HepG2 (cell line): ENCODE measurements around the gene FGGY. TPM values are rescaled to one million over a fixed set of nuclear protein-coding genes. Genes with fewer than 3 reads are reported as not detected.

Source experiments
- MBD4 ChIP-seq: IDR thresholded peaks from 2 replicates; pipeline ENCODE4 v1.6.1; 2012; ENCODE audit warnings: low read length, inconsistent platforms, borderline replicate concordance
- NFRKB ChIP-seq: fragments of 450-650 bp; IDR thresholded peaks from 2 replicates; pipeline ENCODE4 v1.6.1; 2017
- PAX8 ChIP-seq: sonication (generic); formaldehyde crosslinking; IDR thresholded peaks from 2 replicates; pipeline ENCODE4 v1.8.0; 2022; ENCODE audit warnings: mild to moderate bottlenecking, missing genetic modification reagents, borderline replicate concordance
- SRSF9 ChIP-seq: fragments of 200-400 bp; formaldehyde crosslinking; IDR thresholded peaks from 2 replicates; pipeline ENCODE4 v1.6.1; 2018; ENCODE audit warnings: borderline replicate concordance, mild to moderate bottlenecking, low read depth, low read length; ENCODE audit not compliant: insufficient read depth, poor library complexity, severe bottlenecking
- STAT6 ChIP-seq: sonication (generic); formaldehyde crosslinking; IDR thresholded peaks from 2 replicates; pipeline ENCODE4 v1.4.0; 2020; ENCODE audit warnings: missing genetic modification reagents, mild to moderate bottlenecking, borderline replicate concordance
- ZBTB44 ChIP-seq: sonication (generic); formaldehyde crosslinking; IDR thresholded peaks from 2 replicates; pipeline ENCODE4 v1.4.0; 2020; ENCODE audit warnings: missing genetic modification reagents
- ZFYVE20 ChIP-seq: sonication (generic); formaldehyde crosslinking; IDR thresholded peaks from 2 replicates; pipeline ENCODE4 v1.8.0; 2023; ENCODE audit warnings: low read depth, mild to moderate bottlenecking, moderate library complexity, missing genetic modification reagents, borderline replicate concordance
- ZNF329 ChIP-seq: sonication (generic); formaldehyde crosslinking; IDR thresholded peaks from 2 replicates; pipeline ENCODE4 v1.9.0; 2021; ENCODE audit warnings: low read depth, mild to moderate bottlenecking, missing genetic modification reagents
- ZNF331 ChIP-seq: sonication (generic); formaldehyde crosslinking; IDR thresholded peaks from 2 replicates; pipeline ENCODE4 v1.4.0; 2020; ENCODE audit warnings: missing genetic modification reagents
- ZSCAN29 ChIP-seq: sonication (generic); formaldehyde crosslinking; conservative IDR thresholded peaks from 2 replicates; pipeline ENCODE4 v1.4.0; 2020; ENCODE audit warnings: mild to moderate bottlenecking, missing genetic modification reagents
- polyA plus RNA-seq, 8 experiments: library from polyadenylated mRNA; depleted of rRNA in 3 of 8; stranded (reverse) in 7 of 8; unstranded in 1 of 8; fragments of >200 nt; fragmentation: Illumina TruSeq in 4 of 8; extraction: Trizol in 4 of 8; gene quantifications; 2 replicates each; pipeline versions ENCODE4 v1.2.1 to v1.2.3, GENCODE V29; 2011 to 2016; ENCODE audit warnings: low read depth in 4 of 8, missing spikeins in 1 of 8, mixed read lengths in 1 of 8; ENCODE audit not compliant: insufficient read depth in 1 of 8
- total RNA-seq, 5 experiments: library from RNA; depleted of rRNA; stranded (reverse); fragments of >200 nt; fragmentation: Illumina TruSeq; extraction: Trizol; gene quantifications; 2 replicates each; pipeline ENCODE4 v1.2.3, GENCODE V29; 2016; ENCODE audit warnings: low read depth in 1 of 5
- TF ChIP-seq, protein P1 (sequence below): sonication (generic); formaldehyde crosslinking; IDR thresholded peaks from 2 replicates; pipeline ENCODE4 v1.4.0; 2020; ENCODE audit warnings: missing genetic modification reagents, borderline replicate concordance
- TF ChIP-seq, protein P2 (sequence below), 2 experiments: sonication (generic) in 1 of 2; formaldehyde crosslinking in 1 of 2; IDR thresholded peaks; 2 replicates each; pipeline versions ENCODE4 v1.5.1 to v1.6.1; 2011 to 2020; ENCODE audit warnings: borderline replicate concordance in 1 of 2, low read depth in 1 of 2, low read length in 1 of 2, mild to moderate bottlenecking in 1 of 2, missing genetic modification reagents in 1 of 2, moderate library complexity in 1 of 2
- TF ChIP-seq, protein P3 (sequence below): sonication (generic); formaldehyde crosslinking; IDR thresholded peaks from 2 replicates; pipeline ENCODE4 v1.9.0; 2021; ENCODE audit warnings: missing genetic modification reagents, mild to moderate bottlenecking, borderline replicate concordance

FGGY gene
- total and polyA plus RNA-seq, 2 of the 13 experiments (the other 11 are each of a cell fraction or from before 2014, with no cell fraction given) = 15.7 to 27.5 TPM

- TF ChIP-seq, protein P1, sequence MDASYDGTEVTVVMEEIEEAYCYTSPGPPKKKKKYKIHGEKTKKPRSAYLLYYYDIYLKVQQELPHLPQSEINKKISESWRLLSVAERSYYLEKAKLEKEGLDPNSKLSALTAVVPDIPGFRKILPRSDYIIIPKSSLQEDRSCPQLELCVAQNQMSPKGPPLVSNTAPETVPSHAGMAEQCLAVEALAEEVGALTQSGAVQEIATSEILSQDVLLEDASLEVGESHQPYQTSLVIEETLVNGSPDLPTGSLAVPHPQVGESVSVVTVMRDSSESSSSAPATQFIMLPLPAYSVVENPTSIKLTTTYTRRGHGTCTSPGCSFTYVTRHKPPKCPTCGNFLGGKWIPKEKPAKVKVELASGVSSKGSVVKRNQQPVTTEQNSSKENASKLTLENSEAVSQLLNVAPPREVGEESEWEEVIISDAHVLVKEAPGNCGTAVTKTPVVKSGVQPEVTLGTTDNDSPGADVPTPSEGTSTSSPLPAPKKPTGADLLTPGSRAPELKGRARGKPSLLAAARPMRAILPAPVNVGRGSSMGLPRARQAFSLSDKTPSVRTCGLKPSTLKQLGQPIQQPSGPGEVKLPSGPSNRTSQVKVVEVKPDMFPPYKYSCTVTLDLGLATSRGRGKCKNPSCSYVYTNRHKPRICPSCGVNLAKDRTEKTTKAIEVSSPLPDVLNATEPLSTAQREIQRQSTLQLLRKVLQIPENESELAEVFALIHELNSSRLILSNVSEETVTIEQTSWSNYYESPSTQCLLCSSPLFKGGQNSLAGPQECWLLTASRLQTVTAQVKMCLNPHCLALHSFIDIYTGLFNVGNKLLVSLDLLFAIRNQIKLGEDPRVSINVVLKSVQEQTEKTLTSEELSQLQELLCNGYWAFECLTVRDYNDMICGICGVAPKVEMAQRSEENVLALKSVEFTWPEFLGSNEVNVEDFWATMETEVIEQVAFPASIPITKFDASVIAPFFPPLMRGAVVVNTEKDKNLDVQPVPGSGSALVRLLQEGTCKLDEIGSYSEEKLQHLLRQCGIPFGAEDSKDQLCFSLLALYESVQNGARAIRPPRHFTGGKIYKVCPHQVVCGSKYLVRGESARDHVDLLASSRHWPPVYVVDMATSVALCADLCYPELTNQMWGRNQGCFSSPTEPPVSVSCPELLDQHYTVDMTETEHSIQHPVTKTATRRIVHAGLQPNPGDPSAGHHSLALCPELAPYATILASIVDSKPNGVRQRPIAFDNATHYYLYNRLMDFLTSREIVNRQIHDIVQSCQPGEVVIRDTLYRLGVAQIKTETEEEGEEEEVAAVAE (CRISPR knock-in tag) = peak; percentile 98
- peak; percentile 44; the same call in 1 of the 2 replicates for TF ChIP-seq ZNF329
- TF ChIP-seq ZSCAN29 (CRISPR knock-in tag) = no peak; the same call in none of the 2 replicates
- 0 out of 2 replicates have a peak, but pooled peaks have one; percentile 35 for TF ChIP-seq ZNF331
- TF ChIP-seq SRSF9 = no peak
- TF ChIP-seq, protein P2, sequence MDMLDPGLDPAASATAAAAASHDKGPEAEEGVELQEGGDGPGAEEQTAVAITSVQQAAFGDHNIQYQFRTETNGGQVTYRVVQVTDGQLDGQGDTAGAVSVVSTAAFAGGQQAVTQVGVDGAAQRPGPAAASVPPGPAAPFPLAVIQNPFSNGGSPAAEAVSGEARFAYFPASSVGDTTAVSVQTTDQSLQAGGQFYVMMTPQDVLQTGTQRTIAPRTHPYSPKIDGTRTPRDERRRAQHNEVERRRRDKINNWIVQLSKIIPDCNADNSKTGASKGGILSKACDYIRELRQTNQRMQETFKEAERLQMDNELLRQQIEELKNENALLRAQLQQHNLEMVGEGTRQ (IDR thresholded peaks at IDR 0.05; ENCODE audit: low read depth, low read length) = peak; percentile 85
- TF ChIP-seq, protein P2 (CRISPR knock-in tag; IDR thresholded peaks at IDR 0.05; ENCODE audit: borderline replicate concordance) = peak; percentile 74; the same call in 1 of the 2 replicates
- TF ChIP-seq PAX8 = 0 out of 2 replicates have a peak, but pooled peaks have one; percentile 52
- no peak; the same call in 1 of the 2 replicates for TF ChIP-seq STAT6
- TF ChIP-seq ZBTB44 (CRISPR knock-in tag) = no peak
- no peak for TF ChIP-seq ZFYVE20
- TF ChIP-seq, protein P3, sequence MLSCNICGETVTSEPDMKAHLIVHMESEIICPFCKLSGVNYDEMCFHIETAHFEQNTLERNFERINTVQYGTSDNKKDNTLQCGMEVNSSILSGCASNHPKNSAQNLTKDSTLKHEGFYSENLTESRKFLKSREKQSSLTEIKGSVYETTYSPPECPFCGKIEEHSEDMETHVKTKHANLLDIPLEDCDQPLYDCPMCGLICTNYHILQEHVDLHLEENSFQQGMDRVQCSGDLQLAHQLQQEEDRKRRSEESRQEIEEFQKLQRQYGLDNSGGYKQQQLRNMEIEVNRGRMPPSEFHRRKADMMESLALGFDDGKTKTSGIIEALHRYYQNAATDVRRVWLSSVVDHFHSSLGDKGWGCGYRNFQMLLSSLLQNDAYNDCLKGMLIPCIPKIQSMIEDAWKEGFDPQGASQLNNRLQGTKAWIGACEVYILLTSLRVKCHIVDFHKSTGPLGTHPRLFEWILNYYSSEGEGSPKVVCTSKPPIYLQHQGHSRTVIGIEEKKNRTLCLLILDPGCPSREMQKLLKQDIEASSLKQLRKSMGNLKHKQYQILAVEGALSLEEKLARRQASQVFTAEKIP (CRISPR knock-in tag) = no peak
- no peak for TF ChIP-seq MBD4
- no peak for TF ChIP-seq NFRKB
Measured at GRCh38 chr1:59296358-59297256, at the start of gene FGGY (continued).
